ENCODE results near the gene ZDHHC23. TPM values are rescaled to one million over a fixed set of nuclear protein-coding genes. Genes with fewer than 3 reads are reported as not detected.

Gene ZDHHC23, protein sequence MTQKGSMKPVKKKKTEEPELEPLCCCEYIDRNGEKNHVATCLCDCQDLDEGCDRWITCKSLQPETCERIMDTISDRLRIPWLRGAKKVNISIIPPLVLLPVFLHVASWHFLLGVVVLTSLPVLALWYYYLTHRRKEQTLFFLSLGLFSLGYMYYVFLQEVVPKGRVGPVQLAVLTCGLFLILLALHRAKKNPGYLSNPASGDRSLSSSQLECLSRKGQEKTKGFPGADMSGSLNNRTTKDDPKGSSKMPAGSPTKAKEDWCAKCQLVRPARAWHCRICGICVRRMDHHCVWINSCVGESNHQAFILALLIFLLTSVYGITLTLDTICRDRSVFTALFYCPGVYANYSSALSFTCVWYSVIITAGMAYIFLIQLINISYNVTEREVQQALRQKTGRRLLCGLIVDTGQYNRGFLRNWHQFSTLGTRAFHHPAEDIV
- total RNA-seq, result 1 to 10 TPM; 5.6 to 7.0 TPM

DNA sequence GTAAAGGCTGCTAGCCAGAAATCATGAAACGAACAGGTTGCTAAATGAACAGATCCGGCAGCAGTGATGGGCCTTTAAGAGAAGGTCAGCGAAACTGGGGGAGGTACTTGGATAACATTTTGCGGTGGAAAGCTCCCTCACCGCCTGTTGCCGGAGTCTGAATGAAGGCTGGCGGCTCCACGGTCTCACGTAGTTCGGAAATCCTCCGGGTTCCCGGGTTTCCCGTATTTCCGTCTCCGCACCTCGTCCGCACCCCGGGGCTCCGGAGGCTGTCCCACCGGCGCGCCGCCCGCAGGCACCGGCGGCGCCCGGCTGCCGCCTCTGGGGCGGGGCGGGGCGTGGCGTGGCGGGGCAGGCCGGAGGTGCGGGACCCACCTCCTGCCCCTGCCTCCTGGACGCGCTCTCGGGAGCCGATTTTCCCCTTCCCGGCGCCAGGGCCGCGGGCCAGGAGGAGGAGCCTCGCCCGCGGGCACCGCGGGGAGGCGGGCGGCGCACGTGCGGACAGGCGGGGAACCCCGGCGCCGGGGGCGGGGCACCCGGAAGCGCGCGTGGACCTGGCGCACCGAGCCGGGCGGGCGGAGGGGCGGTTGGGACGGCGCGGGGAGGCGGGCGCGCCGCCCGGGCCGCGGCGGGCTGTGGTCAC, at the start of gene ZDHHC23:
Gene ZDHHC23 (plus strand): TSS at position 642 of the 643 bp plus-strand sequence. CDS start 790 bp downstream, outside the sequence.
- DNase-seq (peak; percentile 90 to 94 (median 92)), ATAC-seq (peak; percentile 97)
- H3K4me1 ChIP-seq, result peaks cover 6% of the 10 kb centered on the region
- H3K27ac ChIP-seq, result peak within 1 kb of the TSS; percentile 72 to 89 (median 81)
- H3K4me3 ChIP-seq, result peak within 1 kb of the TSS; percentile 90 to 91
- intact Hi-C loops (cut with DNase I), result no loop called here
- 0 to 1% methylated on average over 9 to 71 of the region's 80 CpGs for WGBS, 2 donors
- no peaks in the 10 kb centered on the region for H3K36me3 ChIP-seq (replicated peaks in 1 of 2; ENCODE audit: insufficient read depth in 1 of 2, low read depth in 2 of 2)
- TF ChIP-seq, protein P1, sequence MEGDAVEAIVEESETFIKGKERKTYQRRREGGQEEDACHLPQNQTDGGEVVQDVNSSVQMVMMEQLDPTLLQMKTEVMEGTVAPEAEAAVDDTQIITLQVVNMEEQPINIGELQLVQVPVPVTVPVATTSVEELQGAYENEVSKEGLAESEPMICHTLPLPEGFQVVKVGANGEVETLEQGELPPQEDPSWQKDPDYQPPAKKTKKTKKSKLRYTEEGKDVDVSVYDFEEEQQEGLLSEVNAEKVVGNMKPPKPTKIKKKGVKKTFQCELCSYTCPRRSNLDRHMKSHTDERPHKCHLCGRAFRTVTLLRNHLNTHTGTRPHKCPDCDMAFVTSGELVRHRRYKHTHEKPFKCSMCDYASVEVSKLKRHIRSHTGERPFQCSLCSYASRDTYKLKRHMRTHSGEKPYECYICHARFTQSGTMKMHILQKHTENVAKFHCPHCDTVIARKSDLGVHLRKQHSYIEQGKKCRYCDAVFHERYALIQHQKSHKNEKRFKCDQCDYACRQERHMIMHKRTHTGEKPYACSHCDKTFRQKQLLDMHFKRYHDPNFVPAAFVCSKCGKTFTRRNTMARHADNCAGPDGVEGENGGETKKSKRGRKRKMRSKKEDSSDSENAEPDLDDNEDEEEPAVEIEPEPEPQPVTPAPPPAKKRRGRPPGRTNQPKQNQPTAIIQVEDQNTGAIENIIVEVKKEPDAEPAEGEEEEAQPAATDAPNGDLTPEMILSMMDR (IDR thresholded peaks at IDR 0.05), result peak in 1 of 7 experiments; percentile 2
- TF ChIP-seq POLR2A (IDR thresholded peaks at IDR 0.05), result peak in 2 of 3 donors; percentile 53 to 62
- no peaks in the 10 kb centered on the region for H3K27me3 ChIP-seq
- no peaks in the 10 kb centered on the region for H3K9me3 ChIP-seq

DNA sequence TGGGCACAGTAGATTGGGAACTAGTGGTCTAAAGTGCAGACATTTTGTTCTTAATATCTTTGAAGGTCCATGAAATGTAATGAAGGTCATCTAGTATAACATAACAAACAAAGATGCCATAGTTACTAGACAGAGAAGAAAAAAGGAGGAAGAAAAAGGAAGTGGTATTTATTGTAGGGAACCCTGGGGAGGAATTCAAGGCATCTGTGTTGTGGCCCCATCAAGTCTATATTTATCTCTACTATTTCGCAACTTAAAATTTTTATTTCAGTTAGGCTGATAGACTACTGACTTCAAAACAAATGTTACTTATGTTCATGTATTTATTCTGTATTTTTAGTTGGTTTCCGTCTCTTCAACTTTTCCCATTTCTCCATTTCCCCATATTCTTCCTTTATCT, 48.9 kb upstream of the ZDHHC23 start:
- H3K4me1 ChIP-seq, result peaks cover 19% of the 10 kb centered on the region
- no peaks in the 10 kb centered on the region for H3K27me3 ChIP-seq
- peak overlapping the region in 2 of 4 donors; percentile 1 to 90 for H3K27ac ChIP-seq
- WGBS, 2 donors, result 34 to 39% methylated on average over 2 of the region's 2 CpGs
- DNase-seq (no peak), ATAC-seq (peak; percentile 4)
- no peak overlapping the region for H3K4me3 ChIP-seq
- no peak for TF ChIP-seq POLR2A (IDR thresholded peaks at IDR 0.05)
- TF ChIP-seq, protein P1 (IDR thresholded peaks at IDR 0.05), result no peak
- no peaks in the 10 kb centered on the region for H3K9me3 ChIP-seq
- H3K36me3 ChIP-seq (replicated peaks in 1 of 2; ENCODE audit: insufficient read depth in 1 of 2, low read depth in 2 of 2), result no peaks in the 10 kb centered on the region
- intact Hi-C loops (cut with DNase I), result no loop called here

DNA sequence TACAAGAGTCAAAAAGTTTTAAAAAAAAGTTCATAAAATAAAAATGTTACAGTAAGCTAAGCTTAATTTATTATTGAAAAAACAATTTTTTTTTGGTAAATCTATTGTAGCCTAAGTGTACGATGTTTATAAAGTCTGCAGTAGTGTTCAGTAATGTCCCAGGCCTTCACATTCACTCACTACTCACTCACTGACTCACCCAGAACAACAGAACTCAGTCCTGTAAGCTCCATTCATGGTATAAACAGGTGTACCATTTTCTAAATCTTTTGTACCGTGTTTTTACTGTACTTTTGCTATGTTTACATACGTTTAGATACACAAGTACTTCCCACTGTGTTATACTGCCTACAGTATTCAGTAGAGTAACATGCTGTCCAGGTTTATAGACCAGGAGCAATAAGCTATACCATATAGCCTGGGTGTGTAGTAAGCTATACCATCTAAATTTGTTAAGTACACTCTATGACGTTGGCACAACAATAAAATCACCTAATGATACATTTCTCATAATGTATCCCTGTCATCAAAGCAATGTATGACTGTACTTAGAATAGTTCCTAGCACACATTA, 41.2 kb upstream of the ZDHHC23 start:
- Histone ChIP-seq H3K27ac (no peak overlapping the region), H3K9me3 (no peaks in the 10 kb centered on the region), H3K36me3 (replicated peaks in 1 of 2; ENCODE audit: insufficient read depth in 1 of 2, low read depth in 2 of 2) (no peaks in the 10 kb centered on the region), H3K27me3 (no peaks in the 10 kb centered on the region), H3K4me3 (no peak overlapping the region), H3K4me1 (no peaks in the 10 kb centered on the region)
- intact Hi-C loops (cut with DNase I), result no loop called here
- TF ChIP-seq POLR2A (IDR thresholded peaks at IDR 0.05), result no peak
- TF ChIP-seq, protein P1 (IDR thresholded peaks at IDR 0.05), result no peak
- 83 to 88% methylated on average over 4 of the region's 4 CpGs for WGBS, 2 donors
- ATAC-seq (no peak), DNase-seq (no peak)

DNA sequence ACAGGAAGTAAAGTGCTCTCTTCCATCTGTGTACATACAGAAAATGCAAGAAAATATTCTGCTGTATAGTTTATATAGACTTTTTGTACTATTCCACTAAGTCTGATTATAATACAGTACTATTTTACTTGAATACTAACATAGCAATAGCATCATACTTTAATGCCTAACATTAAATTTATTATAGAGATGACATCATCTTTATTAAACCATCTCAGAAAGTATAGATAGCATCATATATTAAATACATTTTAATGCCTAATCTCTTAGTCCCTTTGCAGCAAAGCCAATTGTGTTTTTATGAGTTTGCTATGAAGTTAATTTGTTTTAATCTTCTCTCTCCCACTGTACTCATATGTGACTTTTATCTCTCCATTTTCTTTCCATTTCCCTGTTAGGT, 39.7 kb upstream of the ZDHHC23 start:
- H3K9me3 ChIP-seq, result no peaks in the 10 kb centered on the region
- TF ChIP-seq, protein P1 (IDR thresholded peaks at IDR 0.05), result no peak
- TF ChIP-seq POLR2A (IDR thresholded peaks at IDR 0.05), result no peak
- peaks cover 6% of the 10 kb centered on the region for H3K4me1 ChIP-seq
- no peaks in the 10 kb centered on the region for H3K36me3 ChIP-seq (replicated peaks in 1 of 2; ENCODE audit: insufficient read depth in 1 of 2, low read depth in 2 of 2)
- H3K27ac ChIP-seq, result no peak overlapping the region
- DNase-seq, result no peak
- no peak overlapping the region for H3K4me3 ChIP-seq
- intact Hi-C loops (cut with DNase I), result no loop called here
- no peak for ATAC-seq
- no peaks in the 10 kb centered on the region for H3K27me3 ChIP-seq
